ENCODE data around the gene SLC41A2.

- TF ChIP-seq CTCF (conservative IDR thresholded peaks at IDR 0.05 in 1 of 2, IDR thresholded peaks at IDR 0.05 in 1 of 2; ENCODE audit: low read depth in 1 of 2, low read length in 2 of 2): no peak
- no peak for TF ChIP-seq EZH2 (IDR thresholded peaks at IDR 0.05; ENCODE audit: low read length, missing control alignments)
Measured at GRCh38 chr12:104911942-104912341, 46.1 kb downstream of the SLC41A2 start.
